GM12864 (cell line): ENCODE results near the gene DIPK1A.

Source experiments
- DNase-seq: peaks from one replicate; pipeline ENCODE4 v3.0.0-alpha.2; 2011; ENCODE audit warnings: low read depth
- H3K4me3 ChIP-seq: 2 replicates; pipeline ENCODE4 v1.5.1; 2011; ENCODE audit warnings: mild to moderate bottlenecking, low read depth, low read length, control low read depth
- TF ChIP-seq, protein P1 (sequence below): IDR thresholded peaks from 2 replicates; pipeline ENCODE4 v1.5.1; 2011; ENCODE audit warnings: low read depth, mild to moderate bottlenecking, moderate library complexity, low read length, control low read depth, inconsistent platforms; ENCODE audit errors: missing control alignments

The DIPK1A gene

DNA sequence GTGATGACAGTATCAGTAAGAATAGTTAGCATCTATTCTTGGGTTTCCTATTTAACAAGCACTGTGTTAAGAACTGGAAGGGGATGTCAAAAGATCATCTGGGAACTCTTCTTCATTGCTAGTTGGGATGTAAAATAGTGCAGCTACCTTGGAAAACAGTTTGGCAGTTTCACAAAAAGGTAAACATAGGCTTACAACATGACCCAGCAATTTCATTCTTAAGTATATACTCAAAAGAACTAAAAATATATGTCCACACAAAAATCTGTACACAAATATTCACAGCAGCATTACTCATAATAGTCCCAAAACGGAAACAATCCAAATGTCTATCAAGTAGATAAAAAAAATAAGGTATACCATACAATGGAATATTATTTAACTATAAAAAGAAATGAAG lies 45.7 kb downstream of the DIPK1A start:
- DNase-seq: no peak
- TF ChIP-seq, protein P1, sequence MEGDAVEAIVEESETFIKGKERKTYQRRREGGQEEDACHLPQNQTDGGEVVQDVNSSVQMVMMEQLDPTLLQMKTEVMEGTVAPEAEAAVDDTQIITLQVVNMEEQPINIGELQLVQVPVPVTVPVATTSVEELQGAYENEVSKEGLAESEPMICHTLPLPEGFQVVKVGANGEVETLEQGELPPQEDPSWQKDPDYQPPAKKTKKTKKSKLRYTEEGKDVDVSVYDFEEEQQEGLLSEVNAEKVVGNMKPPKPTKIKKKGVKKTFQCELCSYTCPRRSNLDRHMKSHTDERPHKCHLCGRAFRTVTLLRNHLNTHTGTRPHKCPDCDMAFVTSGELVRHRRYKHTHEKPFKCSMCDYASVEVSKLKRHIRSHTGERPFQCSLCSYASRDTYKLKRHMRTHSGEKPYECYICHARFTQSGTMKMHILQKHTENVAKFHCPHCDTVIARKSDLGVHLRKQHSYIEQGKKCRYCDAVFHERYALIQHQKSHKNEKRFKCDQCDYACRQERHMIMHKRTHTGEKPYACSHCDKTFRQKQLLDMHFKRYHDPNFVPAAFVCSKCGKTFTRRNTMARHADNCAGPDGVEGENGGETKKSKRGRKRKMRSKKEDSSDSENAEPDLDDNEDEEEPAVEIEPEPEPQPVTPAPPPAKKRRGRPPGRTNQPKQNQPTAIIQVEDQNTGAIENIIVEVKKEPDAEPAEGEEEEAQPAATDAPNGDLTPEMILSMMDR: no peak
- H3K4me3 ChIP-seq: no peak overlapping the region

DNA sequence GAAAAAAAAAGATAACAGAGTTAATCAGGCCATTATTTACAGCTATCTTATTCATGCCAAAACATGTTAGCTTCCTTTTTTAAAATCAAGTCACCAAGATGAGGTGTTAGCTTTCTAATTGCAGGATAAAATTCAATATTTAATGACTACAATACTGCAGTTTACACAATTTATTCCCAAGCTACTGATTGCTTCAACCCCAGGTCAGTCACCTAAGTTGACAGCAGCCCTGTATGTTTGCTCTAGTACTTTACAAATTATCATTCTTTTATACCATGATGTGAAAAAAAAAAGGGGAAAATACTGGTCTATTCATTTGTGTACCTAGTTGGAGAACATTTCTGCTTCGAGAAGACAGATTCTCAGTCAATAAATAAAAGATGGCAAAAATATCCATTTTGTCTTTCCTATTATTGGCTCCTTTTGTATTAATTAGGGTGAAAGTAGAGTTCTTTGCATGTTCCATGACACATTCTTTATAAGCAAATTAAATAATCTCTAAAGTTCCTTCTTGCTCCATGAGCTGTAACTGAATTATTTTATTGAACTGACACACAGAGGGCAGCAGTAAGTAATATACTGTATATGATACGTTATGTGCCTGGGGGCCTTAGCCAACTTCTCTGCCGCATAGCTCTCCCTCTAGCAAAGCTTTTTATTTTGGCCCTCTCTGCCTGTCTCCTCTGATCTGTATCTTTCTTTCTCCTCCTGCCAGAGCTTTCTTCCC lies 48.0 kb downstream of the DIPK1A start:
- TF ChIP-seq, protein P1: no peak
- H3K4me3 ChIP-seq: no peak overlapping the region
- DNase-seq: no peak

DNA sequence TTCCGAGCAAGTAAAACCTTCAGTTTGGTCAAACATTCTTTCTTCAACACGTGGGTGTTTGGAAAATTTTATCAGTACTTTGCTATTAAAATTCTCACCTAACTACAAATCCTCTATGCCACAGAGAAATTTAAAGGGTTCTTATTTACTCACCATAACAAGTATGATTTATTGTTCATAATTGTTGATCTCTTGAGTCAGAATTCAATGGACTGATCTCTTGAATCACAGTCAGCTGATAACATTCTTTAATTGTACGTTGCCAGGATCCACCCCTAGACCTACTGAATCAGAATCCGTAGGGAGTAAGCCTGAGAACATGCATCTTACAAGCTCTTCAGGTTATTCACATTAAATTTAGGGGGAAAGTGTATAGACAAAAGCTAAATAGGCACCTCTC lies 51.2 kb downstream of the DIPK1A start:
- TF ChIP-seq, protein P1: no peak

DNA sequence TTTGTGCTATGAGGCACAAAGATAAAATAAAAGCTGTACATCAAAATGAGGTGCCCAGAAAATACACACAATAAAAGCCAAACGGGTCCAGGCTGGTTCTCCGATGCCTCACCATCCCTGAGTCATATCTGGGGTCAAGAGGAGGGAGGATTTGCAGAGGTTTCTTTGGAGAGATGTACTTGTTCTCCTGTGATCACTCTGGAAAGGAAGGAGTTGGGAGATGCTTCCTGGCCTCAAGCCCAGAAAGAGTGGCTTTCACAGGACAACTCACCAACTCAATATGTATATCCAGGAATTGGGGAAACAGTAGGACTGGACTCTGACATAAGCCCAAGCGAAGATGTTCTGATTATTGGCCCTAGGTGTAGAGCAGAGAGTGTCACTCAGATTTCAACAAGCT lies 51.9 kb downstream of the DIPK1A start:
- DNase-seq: no peak
- TF ChIP-seq, protein P1: no peak

More for the DNA sequence above, 51.2 kb downstream of the DIPK1A start:
- no peak overlapping the region for H3K4me3 ChIP-seq
- no peak for DNase-seq

DNA sequence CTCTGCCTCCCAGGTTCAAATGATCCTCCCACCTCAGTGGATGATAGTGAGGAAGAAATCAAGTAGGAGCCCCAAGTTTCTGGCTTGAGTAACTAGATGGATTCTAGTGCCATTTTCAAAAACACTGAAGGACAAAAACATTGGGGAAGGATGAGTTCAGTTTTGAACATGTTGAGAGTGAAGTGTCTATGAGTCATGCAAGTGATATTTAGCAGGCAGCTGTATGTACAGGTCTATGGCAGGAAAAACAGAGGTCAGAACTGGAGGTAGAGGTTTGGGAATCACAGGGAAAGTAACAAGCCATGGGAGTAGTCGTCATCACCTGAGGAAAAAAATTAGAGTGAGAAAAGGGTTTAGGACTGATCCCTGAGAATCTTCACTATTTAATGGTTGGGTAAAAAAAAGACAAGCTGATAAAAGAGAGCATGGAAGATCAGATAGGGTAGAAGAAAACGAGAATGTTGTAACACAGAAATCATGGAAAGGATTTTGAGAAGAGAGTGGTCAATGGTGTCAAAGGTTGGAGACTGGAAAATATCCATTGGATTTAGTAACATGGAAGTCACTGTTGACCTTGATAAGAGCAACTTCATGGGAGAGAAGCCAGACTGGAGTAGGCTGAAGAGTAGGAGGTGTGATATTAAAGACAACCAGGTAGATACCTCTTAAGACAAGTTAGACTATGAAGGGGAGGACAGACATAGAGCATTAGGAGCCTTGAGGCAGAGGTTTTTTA lies 53.1 kb downstream of the DIPK1A start:
- H3K4me3 ChIP-seq: no peak overlapping the region
- TF ChIP-seq, protein P1: no peak
- no peak for DNase-seq

More for the DNA sequence above, 51.9 kb downstream of the DIPK1A start:
- H3K4me3 ChIP-seq: no peak overlapping the region

DNA sequence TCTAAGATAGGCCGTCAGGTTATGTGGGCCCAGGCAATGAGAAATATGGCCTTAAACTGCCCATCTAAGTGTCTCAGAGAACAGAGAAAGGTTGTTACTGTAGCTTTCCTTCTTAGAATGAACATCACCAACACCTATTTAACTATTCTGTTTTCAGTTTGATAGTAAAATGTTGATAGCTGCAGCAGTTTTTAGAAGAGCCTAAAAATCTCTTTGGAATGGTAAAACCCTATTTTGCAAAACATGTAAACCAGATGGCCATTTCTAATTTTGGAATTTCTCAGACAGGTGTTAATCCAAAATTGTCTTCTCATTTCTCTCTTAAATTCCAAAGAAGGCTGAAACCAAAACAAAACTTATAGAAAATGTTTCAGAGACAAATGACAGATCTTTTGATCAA lies 57.5 kb downstream of the DIPK1A start:
- H3K4me3 ChIP-seq: no peak overlapping the region
- DNase-seq: no peak
- TF ChIP-seq, protein P1: no peak

DNA sequence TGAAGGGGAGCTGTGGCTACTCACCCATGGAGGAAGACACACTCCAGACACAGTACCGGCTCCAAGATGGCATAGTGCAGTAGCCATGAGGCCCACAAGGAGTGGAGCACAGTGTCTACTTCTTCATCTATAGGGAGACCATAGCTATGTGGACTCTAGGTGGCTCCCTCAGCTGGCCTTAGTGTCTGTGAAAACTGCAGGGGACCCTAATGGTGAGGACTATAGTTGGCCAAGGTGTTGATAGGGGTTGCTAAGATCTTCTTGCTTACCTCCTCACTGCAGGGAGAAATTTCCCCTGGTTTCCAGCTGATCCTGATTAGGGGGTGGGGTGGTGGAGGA lies 58.9 kb downstream of the DIPK1A start:
- TF ChIP-seq, protein P1: no peak
- no peak for DNase-seq

More for the DNA sequence above, 58.9 kb downstream of the DIPK1A start:
- H3K4me3 ChIP-seq: no peak overlapping the region
